Measurements from ENCODE around the gene VEPH1.

The VEPH1 gene

DNA sequence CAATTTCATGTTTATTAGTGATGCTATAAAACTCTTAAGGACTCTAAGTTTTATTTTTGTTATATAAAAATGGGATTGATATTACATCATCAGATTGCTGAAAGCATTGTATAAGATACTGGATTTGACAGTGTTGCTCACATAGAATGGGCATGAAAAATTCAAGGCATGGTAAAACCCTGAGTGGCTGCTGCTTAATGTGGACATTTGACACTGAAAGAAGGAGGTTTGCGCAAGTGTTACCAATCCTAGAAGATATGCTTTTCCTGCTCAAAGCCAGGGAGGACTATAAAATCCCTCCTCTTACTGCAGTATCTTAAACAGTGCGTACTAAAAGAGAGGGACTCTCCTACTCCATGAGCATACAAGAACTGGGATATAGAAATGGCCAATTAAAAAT, 132.3 kb downstream of the VEPH1 start:
- in situ Hi-C loops (cut with HindIII; ENCODE audit: low sequenced_read_pairs), result no loop called here
- DNase-seq (ENCODE audit: low read depth, low spot score), result no peak
- no peak overlapping the region for H3K4me3 ChIP-seq (ENCODE audit: low read depth, low read length)
- TF ChIP-seq, protein P1, sequence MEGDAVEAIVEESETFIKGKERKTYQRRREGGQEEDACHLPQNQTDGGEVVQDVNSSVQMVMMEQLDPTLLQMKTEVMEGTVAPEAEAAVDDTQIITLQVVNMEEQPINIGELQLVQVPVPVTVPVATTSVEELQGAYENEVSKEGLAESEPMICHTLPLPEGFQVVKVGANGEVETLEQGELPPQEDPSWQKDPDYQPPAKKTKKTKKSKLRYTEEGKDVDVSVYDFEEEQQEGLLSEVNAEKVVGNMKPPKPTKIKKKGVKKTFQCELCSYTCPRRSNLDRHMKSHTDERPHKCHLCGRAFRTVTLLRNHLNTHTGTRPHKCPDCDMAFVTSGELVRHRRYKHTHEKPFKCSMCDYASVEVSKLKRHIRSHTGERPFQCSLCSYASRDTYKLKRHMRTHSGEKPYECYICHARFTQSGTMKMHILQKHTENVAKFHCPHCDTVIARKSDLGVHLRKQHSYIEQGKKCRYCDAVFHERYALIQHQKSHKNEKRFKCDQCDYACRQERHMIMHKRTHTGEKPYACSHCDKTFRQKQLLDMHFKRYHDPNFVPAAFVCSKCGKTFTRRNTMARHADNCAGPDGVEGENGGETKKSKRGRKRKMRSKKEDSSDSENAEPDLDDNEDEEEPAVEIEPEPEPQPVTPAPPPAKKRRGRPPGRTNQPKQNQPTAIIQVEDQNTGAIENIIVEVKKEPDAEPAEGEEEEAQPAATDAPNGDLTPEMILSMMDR (IDR thresholded peaks at IDR 0.05; ENCODE audit: low read depth, low read length), result no peak

DNA sequence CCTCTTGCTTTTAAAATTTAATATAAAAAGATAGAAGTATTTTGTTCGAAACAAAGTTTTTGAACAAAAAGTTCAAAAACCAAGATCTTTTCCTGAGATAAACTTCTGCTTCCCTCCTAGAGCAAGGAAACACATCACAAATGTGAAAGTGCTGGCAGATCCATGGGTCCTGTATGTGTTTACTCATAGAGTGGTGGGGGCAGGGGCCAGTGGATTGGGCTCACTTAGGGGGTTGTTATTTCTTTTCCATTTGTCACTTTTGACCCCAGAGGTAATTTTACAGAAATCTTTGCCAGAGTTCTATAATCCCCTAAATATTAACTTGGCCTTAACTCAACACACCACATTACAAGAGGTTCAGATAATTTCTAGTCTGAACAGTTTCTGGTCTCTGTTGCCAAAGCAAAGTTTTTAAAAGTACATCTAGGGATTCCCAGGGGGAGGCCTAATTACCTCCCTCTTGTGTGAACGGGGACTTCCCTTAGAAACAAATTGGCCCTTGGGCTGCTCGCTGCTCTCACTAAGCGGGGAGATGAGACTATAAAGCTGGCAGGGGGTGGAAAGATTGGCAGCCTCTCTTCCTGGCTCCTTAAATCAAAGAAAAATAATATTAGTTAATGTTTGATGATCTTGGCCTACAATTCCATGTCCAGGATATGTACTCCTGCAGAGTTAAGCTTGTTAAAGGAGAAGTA, 133.3 kb downstream of the VEPH1 start:
- no peak overlapping the region for H3K4me3 ChIP-seq (ENCODE audit: low read depth, low read length)
- TF ChIP-seq, protein P1 (IDR thresholded peaks at IDR 0.05; ENCODE audit: low read depth, low read length), result no peak
- in situ Hi-C loops (cut with HindIII; ENCODE audit: low sequenced_read_pairs), result no loop called here
- DNase-seq (ENCODE audit: low read depth, low spot score), result peak; percentile 81

DNA sequence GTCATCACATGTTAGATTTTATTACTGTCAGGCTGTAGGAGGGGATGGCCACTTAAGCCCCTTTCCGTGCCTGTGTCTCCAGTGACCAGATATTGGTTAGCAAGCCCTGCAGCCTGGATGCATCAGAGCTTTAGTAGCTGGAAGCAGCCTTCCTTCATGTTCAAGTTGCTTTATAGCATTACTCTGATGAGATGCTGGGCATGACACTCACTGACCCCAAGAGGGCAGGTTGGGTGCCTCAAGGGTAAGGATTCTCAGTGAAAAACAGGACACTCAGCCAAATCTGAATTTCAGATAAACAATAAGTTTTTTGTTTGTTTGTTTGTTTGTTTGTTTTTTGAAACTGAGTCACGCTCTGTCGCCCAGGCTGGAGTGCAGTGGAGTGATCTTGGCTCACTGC, 135.0 kb downstream of the VEPH1 start:
- TF ChIP-seq, protein P1 (IDR thresholded peaks at IDR 0.05; ENCODE audit: low read depth, low read length), result no peak
- no peak overlapping the region for H3K4me3 ChIP-seq (ENCODE audit: low read depth, low read length)
- in situ Hi-C loops (cut with HindIII; ENCODE audit: low sequenced_read_pairs), result no loop called here
- no peak for DNase-seq (ENCODE audit: low read depth, low spot score)

DNA sequence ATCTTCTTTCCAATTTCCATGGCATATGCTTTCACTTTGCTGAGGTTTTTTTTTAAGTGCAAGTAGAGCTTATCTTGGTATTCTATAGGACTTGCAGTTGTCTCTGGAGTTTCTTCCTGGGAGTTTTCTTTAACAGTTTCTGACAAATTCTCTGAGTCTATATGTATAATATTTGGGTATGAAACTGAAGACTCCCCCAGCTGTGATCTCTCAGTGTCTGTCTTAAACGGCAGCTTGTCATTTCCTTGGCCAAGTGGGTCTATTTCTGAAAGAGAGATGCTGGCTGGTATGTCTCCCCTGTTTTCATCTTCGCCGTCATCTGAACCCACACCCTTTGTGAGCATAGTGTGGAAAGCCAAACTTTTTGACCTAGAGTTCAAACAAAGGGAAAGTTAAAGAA, 139.8 kb downstream of the VEPH1 start:
- in situ Hi-C loops (cut with HindIII; ENCODE audit: low sequenced_read_pairs), result no loop called here
- TF ChIP-seq, protein P1 (IDR thresholded peaks at IDR 0.05; ENCODE audit: low read depth, low read length), result no peak
- DNase-seq (ENCODE audit: low read depth, low spot score), result no peak
- no peak overlapping the region for H3K4me3 ChIP-seq (ENCODE audit: low read depth, low read length)

DNA sequence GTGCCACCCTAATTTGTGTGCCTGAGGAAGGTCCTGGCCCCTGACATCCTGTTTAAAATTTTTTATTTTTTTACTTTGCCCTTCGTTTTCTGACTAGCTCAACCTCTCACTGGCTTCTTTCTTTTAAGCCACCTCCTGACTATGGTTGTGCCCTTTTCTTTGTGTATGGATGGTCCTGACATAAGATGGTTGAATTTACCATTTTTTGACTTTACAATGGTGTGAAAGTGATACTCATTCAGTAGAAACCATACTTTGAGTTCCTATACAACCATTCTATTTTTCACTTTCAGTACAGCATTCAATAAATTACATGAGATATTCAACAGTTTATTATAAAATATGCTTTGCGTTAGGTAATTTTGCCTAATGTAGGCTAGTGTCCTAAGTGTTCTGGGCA, 140.9 kb downstream of the VEPH1 start:
- H3K4me3 ChIP-seq (ENCODE audit: low read depth, low read length), result no peak overlapping the region
- TF ChIP-seq, protein P1 (IDR thresholded peaks at IDR 0.05; ENCODE audit: low read depth, low read length), result no peak
- in situ Hi-C loops (cut with HindIII; ENCODE audit: low sequenced_read_pairs), result no loop called here
- no peak for DNase-seq (ENCODE audit: low read depth, low spot score)

DNA sequence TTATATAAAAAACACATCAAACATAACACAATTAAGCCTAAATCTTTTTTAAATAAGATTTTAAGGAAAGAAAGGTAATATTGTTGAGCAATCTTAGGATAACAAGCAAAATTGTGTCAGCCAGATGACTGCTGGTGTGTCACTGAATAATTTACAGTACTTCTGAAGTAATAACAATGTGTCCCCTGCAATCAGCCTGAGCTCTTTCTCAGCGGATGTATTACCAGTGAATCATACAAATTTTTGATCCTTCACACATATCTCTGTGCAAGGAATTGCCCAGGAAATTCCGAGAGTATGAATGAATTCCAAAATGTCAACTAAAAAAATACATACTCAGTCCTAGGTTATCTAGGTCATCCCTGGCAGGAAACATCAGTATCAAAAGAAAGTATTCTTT, 143.2 kb downstream of the VEPH1 start:
- H3K4me3 ChIP-seq (ENCODE audit: low read depth, low read length), result no peak overlapping the region
- peak; percentile 82 for DNase-seq (ENCODE audit: low read depth, low spot score)
- TF ChIP-seq, protein P1 (IDR thresholded peaks at IDR 0.05; ENCODE audit: low read depth, low read length), result no peak
- in situ Hi-C loops (cut with HindIII; ENCODE audit: low sequenced_read_pairs), result no loop called here

All from astrocyte of the spinal cord (primary cell).